Activated CD8-positive, alpha-beta memory T cell treated with anti-CD3 and anti-CD28 coated beads, Interleukin-2, amount 10 ng/mL, durations not matched to agents 7 days and 5 days (primary cell): ENCODE results near the gene CREB3L2. TPM values are rescaled to one million over a fixed set of nuclear protein-coding genes. Genes with fewer than 3 reads are reported as not detected.
A peak's percentile ranks its signal among the peaks of the same experiment; 100 is the strongest.

Experiments
- ATAC-seq: fragments of 150-1000 bp; cut with Tn5 transposase; one replicate; pipeline ENCODE4 v1.10.0; 2021; ENCODE audit warnings: moderate library complexity
- CTCF ChIA-PET: fragments of 350-600 bp; sonication (Branson Sonifier 250); formaldehyde crosslinking; loops from one replicate; lab custom pipeline; 2021; ENCODE audit warnings: antibody characterized with exemption; lab: Charles Lee
- DNase-seq: peaks from one replicate; pipeline ENCODE4 v3.0.0-alpha.2; 2020
- H3K27ac Mint-ChIP-seq: one replicate; pipeline ENCODE4 v1.8.0; 2021; ENCODE audit warnings: mild to moderate bottlenecking, mixed read lengths
- H3K27me3 Mint-ChIP-seq: one replicate; pipeline ENCODE4 v1.8.0; 2021; ENCODE audit warnings: mixed read lengths
- H3K36me3 Mint-ChIP-seq: one replicate; pipeline ENCODE4 v1.8.0; 2021; ENCODE audit warnings: mild to moderate bottlenecking, mixed read lengths
- H3K4me1 Mint-ChIP-seq: one replicate; pipeline ENCODE4 v1.8.0; 2021; ENCODE audit warnings: mixed read lengths
- H3K4me3 Mint-ChIP-seq: one replicate; pipeline ENCODE4 v1.8.0; 2021; ENCODE audit warnings: mild to moderate bottlenecking, moderate library complexity, mixed read lengths
- H3K9me3 Mint-ChIP-seq: one replicate; pipeline ENCODE4 v1.8.0; 2022; ENCODE audit warnings: low read depth, mixed read lengths
- total RNA-seq, 2 experiments: library from RNA; stranded (reverse); gene quantifications; one replicate each; pipeline ENCODE4 v1.2.3, GENCODE V29; 2021

The CREB3L2 gene
- total RNA-seq, 2 experiments from 2014 or later, result 24.0 to 29.0 TPM

- peaks cover 18% of the 10 kb centered on the region for H3K4me1 Mint-ChIP-seq
- H3K4me3 Mint-ChIP-seq, result no peak overlapping the region
- CTCF ChIA-PET, result interaction anchor here (1.4 kb wide), 1 partner anchor 226 kb away, joined by 3 read pairs; no protein-coding TSS in a partner anchor
- ATAC-seq (peak; percentile 54), DNase-seq (no peak)
- H3K27me3 Mint-ChIP-seq, result no peaks in the 10 kb centered on the region
- H3K9me3 Mint-ChIP-seq, result no peaks in the 10 kb centered on the region
- H3K27ac Mint-ChIP-seq, result no peak overlapping the region
- H3K36me3 Mint-ChIP-seq, result peaks cover 21% of the 10 kb centered on the region
Observed at GRCh38 chr7:137881607-137882260, 120.2 kb downstream of the CREB3L2 start.

GRCh38 chr7:137880432-137880831 lies 121.5 kb downstream of the CREB3L2 start:
- CTCF ChIA-PET, result interaction anchor here (1.1 kb wide), 1 partner anchor 10 kb away, joined by 3 read pairs; no protein-coding TSS in a partner anchor
- ATAC-seq (no peak), DNase-seq (no peak)
- H3K27me3 Mint-ChIP-seq, result no peaks in the 10 kb centered on the region
- peaks cover 21% of the 10 kb centered on the region for H3K36me3 Mint-ChIP-seq
- H3K4me3 Mint-ChIP-seq, result no peak overlapping the region
- no peaks in the 10 kb centered on the region for H3K9me3 Mint-ChIP-seq
- H3K4me1 Mint-ChIP-seq, result peaks cover 14% of the 10 kb centered on the region
- no peak overlapping the region for H3K27ac Mint-ChIP-seq

- CTCF ChIA-PET, result no interaction called here
- no peak for ATAC-seq
- no peaks in the 10 kb centered on the region for H3K9me3 Mint-ChIP-seq
- H3K4me3 Mint-ChIP-seq, result no peak overlapping the region
- H3K27ac Mint-ChIP-seq, result no peak overlapping the region
- DNase-seq, result no peak
- H3K27me3 Mint-ChIP-seq, result no peaks in the 10 kb centered on the region
- H3K4me1 Mint-ChIP-seq, result peaks cover 14% of the 10 kb centered on the region
- H3K36me3 Mint-ChIP-seq, result peaks cover 24% of the 10 kb centered on the region
Observed at GRCh38 chr7:137879357-137880158, 122.3 kb downstream of the CREB3L2 start.

GRCh38 chr7:137878333-137878961 lies 123.4 kb downstream of the CREB3L2 start:
- no peaks in the 10 kb centered on the region for H3K9me3 Mint-ChIP-seq
- H3K4me1 Mint-ChIP-seq, result peaks cover 14% of the 10 kb centered on the region
- no peaks in the 10 kb centered on the region for H3K27me3 Mint-ChIP-seq
- H3K36me3 Mint-ChIP-seq, result peaks cover 24% of the 10 kb centered on the region
- no peak for DNase-seq
- CTCF ChIA-PET, result interaction anchor here (1.5 kb wide), 1 partner anchor 24 kb away, joined by 4 read pairs; no protein-coding TSS in a partner anchor
- no peak overlapping the region for H3K4me3 Mint-ChIP-seq
- ATAC-seq, result no peak
- H3K27ac Mint-ChIP-seq, result no peak overlapping the region

- no peaks in the 10 kb centered on the region for H3K27me3 Mint-ChIP-seq
- ATAC-seq (no peak), DNase-seq (no peak)
- H3K9me3 Mint-ChIP-seq, result no peaks in the 10 kb centered on the region
- CTCF ChIA-PET, result no interaction called here
- H3K36me3 Mint-ChIP-seq, result peaks cover 21% of the 10 kb centered on the region
- no peak overlapping the region for H3K4me3 Mint-ChIP-seq
- H3K27ac Mint-ChIP-seq, result no peak overlapping the region
- H3K4me1 Mint-ChIP-seq, result peaks cover 6% of the 10 kb centered on the region
Observed at GRCh38 chr7:137877027-137877675, 124.7 kb downstream of the CREB3L2 start.

- H3K4me3 Mint-ChIP-seq, result no peak overlapping the region
Observed at GRCh38 chr7:137875746-137876145, 126.1 kb downstream of the CREB3L2 start.

GRCh38 chr7:137873979-137874777 lies 127.7 kb downstream of the CREB3L2 start:
- Mint-ChIP-seq H3K9me3 (no peaks in the 10 kb centered on the region), H3K36me3 (peaks cover 7% of the 10 kb centered on the region), H3K4me1 (peaks cover 3% of the 10 kb centered on the region), H3K4me3 (no peak overlapping the region), H3K27ac (no peak overlapping the region), H3K27me3 (no peaks in the 10 kb centered on the region)
- CTCF ChIA-PET, result interaction anchor here (0.6 kb wide), 1 partner anchor 27 kb away, joined by 4 read pairs; no protein-coding TSS in a partner anchor
- DNase-seq (no peak), ATAC-seq (no peak)

More at GRCh38 chr7:137875746-137876145, 126.1 kb downstream of the CREB3L2 start:
- DNase-seq (no peak), ATAC-seq (no peak)
- no peaks in the 10 kb centered on the region for H3K27me3 Mint-ChIP-seq
- H3K9me3 Mint-ChIP-seq, result no peaks in the 10 kb centered on the region
- H3K27ac Mint-ChIP-seq, result no peak overlapping the region
- peaks cover 15% of the 10 kb centered on the region for H3K36me3 Mint-ChIP-seq
- peaks cover under 1% of the 10 kb centered on the region for H3K4me1 Mint-ChIP-seq
- CTCF ChIA-PET, result no interaction called here

GRCh38 chr7:137873524-137873923 lies 128.4 kb downstream of the CREB3L2 start:
- Mint-ChIP-seq H3K4me3 (no peak overlapping the region), H3K27ac (no peak overlapping the region), H3K27me3 (no peaks in the 10 kb centered on the region), H3K4me1 (peaks cover 3% of the 10 kb centered on the region), H3K9me3 (peaks cover under 1% of the 10 kb centered on the region), H3K36me3 (peaks cover 8% of the 10 kb centered on the region)
- CTCF ChIA-PET, result no interaction called here
- ATAC-seq (no peak), DNase-seq (no peak)

- Mint-ChIP-seq H3K4me1 (peaks cover 3% of the 10 kb centered on the region), H3K9me3 (peaks cover 2% of the 10 kb centered on the region), H3K36me3 (peaks cover 12% of the 10 kb centered on the region), H3K4me3 (no peak overlapping the region), H3K27ac (no peak overlapping the region), H3K27me3 (no peaks in the 10 kb centered on the region)
- no peak for DNase-seq
- ATAC-seq, result no peak
- CTCF ChIA-PET, result interaction anchor here (0.8 kb wide), 1 partner anchor 9 kb away, joined by 3 read pairs; no protein-coding TSS in a partner anchor
Observed at GRCh38 chr7:137871170-137871915, 130.5 kb downstream of the CREB3L2 start.

- DNase-seq (no peak), ATAC-seq (no peak)
- Mint-ChIP-seq H3K36me3 (peaks cover 17% of the 10 kb centered on the region), H3K4me1 (peaks cover 3% of the 10 kb centered on the region), H3K4me3 (no peak overlapping the region), H3K9me3 (peaks cover 6% of the 10 kb centered on the region), H3K27ac (no peak overlapping the region), H3K27me3 (no peaks in the 10 kb centered on the region)
- CTCF ChIA-PET, result interaction anchor here (0.8 kb wide), 1 partner anchor 10 kb away, joined by 3 read pairs; no protein-coding TSS in a partner anchor
Observed at GRCh38 chr7:137870684-137871083, 131.2 kb downstream of the CREB3L2 start.

- Mint-ChIP-seq H3K4me3 (no peak overlapping the region), H3K4me1 (peaks cover 3% of the 10 kb centered on the region), H3K27me3 (no peaks in the 10 kb centered on the region), H3K36me3 (peaks cover 20% of the 10 kb centered on the region), H3K9me3 (peaks cover 10% of the 10 kb centered on the region), H3K27ac (no peak overlapping the region)
- DNase-seq, result no peak
- CTCF ChIA-PET, result no interaction called here
- ATAC-seq, result no peak
Observed at GRCh38 chr7:137870078-137870477, 131.8 kb downstream of the CREB3L2 start.

GRCh38 chr7:137869260-137869659 lies 132.6 kb downstream of the CREB3L2 start:
- DNase-seq (no peak), ATAC-seq (no peak)
- Mint-ChIP-seq H3K27me3 (no peaks in the 10 kb centered on the region), H3K27ac (no peak overlapping the region), H3K4me3 (no peak overlapping the region), H3K4me1 (peaks cover 3% of the 10 kb centered on the region), H3K9me3 (peaks cover 10% of the 10 kb centered on the region), H3K36me3 (peaks cover 24% of the 10 kb centered on the region)
- CTCF ChIA-PET, result no interaction called here
